GM19351 (cell line): ENCODE results near the gene CHD9.
"Not testable (repeated sequence)": the region's sequence is repeated elsewhere in the genome, so short reads cannot be mapped to it uniquely, and the experiment has no call there.

ENCODE experiments used
- ATAC-seq: cut with Tn5 transposase; IDR thresholded peaks from one replicate; pipeline ENCODE4 v1.9.1; 2021; ENCODE audit warnings: mild to moderate bottlenecking, moderate library complexity; ENCODE audit not compliant: unreplicated experiment

CHD9 gene

GRCh38 chr16:53054670-53055485 lies at the start of gene CHD9:
TSS of gene CHD9 (plus strand) at chr16:53054991. CDS start at chr16:53156090, 101,099 bp downstream.
- peak; percentile 74 for ATAC-seq

GRCh38 chr16:53007095-53007494 lies 47.7 kb upstream of the CHD9 start:
- no peak for ATAC-seq

- ATAC-seq: no peak
Observed at GRCh38 chr16:53014287-53014686, 40.5 kb upstream of the CHD9 start.

- ATAC-seq: no peak
Observed at GRCh38 chr16:53018834-53019416, 35.9 kb upstream of the CHD9 start.

- peak; percentile 46 for ATAC-seq
Observed at GRCh38 chr16:53022374-53022773, 32.4 kb upstream of the CHD9 start.

GRCh38 chr16:53024045-53024444 lies 30.7 kb upstream of the CHD9 start:
- ATAC-seq: peak; percentile 46

GRCh38 chr16:53029971-53030370 lies 24.8 kb upstream of the CHD9 start:
- no peak for ATAC-seq

- ATAC-seq: no peak
Observed at GRCh38 chr16:53031323-53031942, 23.4 kb upstream of the CHD9 start.

- no peak for ATAC-seq
Observed at GRCh38 chr16:53034306-53034705, 20.5 kb upstream of the CHD9 start.

- no peak for ATAC-seq
Observed at GRCh38 chr16:53035176-53035942, 19.4 kb upstream of the CHD9 start.

GRCh38 chr16:53036066-53036465 lies 18.7 kb upstream of the CHD9 start:
- no peak for ATAC-seq

- not testable (repeated sequence) for ATAC-seq
Observed at GRCh38 chr16:53036711-53037110, 18.1 kb upstream of the CHD9 start.

GRCh38 chr16:53040788-53041187 lies 14.0 kb upstream of the CHD9 start:
- no peak for ATAC-seq

GRCh38 chr16:53041320-53042051 lies 13.3 kb upstream of the CHD9 start:
- no peak for ATAC-seq

GRCh38 chr16:53042235-53042701 lies 12.5 kb upstream of the CHD9 start:
- no peak for ATAC-seq

- ATAC-seq: no peak
Observed at GRCh38 chr16:53043428-53043831, 11.4 kb upstream of the CHD9 start.

- no peak for ATAC-seq
Observed at GRCh38 chr16:53043986-53044601, 10.7 kb upstream of the CHD9 start.

GRCh38 chr16:53045341-53046220 lies 9.2 kb upstream of the CHD9 start:
- ATAC-seq: no peak

GRCh38 chr16:53047515-53047914 lies 7.3 kb upstream of the CHD9 start:
- not testable (repeated sequence) for ATAC-seq
